IMR-90 (cell line): ENCODE measurements around the gene TBC1D24. TPM values are rescaled to one million over a fixed set of nuclear protein-coding genes. Genes with fewer than 3 reads are reported as not detected.

Source experiments
- ATAC-seq: fragments of 200-7000 bp; cut with Tn5 transposase; 2 replicates; pipeline ENCODE4 v1.9.1; 2020; ENCODE audit warnings: low read depth, mild to moderate bottlenecking, moderate library complexity
- BruUV-seq: library from RNA; stranded (reverse); fragments of 400-500 nt; replicated peaks from 2 replicates; lab custom pipeline; 2021; lab: Mats Ljungman, UMichigan
- CTCF ChIA-PET: fragments of 300-600 bp; formaldehyde crosslinking; extraction: SDS; loops from one replicate; lab custom pipeline; 2021; ENCODE audit warnings: antibody characterized with exemption; lab: Yijun Ruan, JAX
- POLR2A ChIA-PET: fragments of 300-600 bp; sonication (Branson Sonifier 250); formaldehyde crosslinking; loops from one replicate; lab custom pipeline; 2022; ENCODE audit warnings: antibody characterized with exemption; ENCODE audit not compliant: unreplicated experiment; lab: Charles Lee
- DNase-seq: peaks from one replicate; pipeline ENCODE4 v3.0.0; 2013
- H2AFZ ChIP-seq: replicated peaks from 2 replicates; pipeline ENCODE3; 2013; ENCODE audit warnings: low read length, mild to moderate bottlenecking; ENCODE audit not compliant: poor library complexity
- H2AK5ac ChIP-seq: 2 replicates; pipeline ENCODE4 v1.6.1; 2013; ENCODE audit warnings: low read depth, low read length, inconsistent platforms
- H2AK9ac ChIP-seq: replicated peaks from 2 replicates; pipeline ENCODE3; 2013; ENCODE audit warnings: mild to moderate bottlenecking, low read depth, low read length, moderate library complexity; ENCODE audit not compliant: poor library complexity
- H2BK120ac ChIP-seq: 2 replicates; pipeline ENCODE4 v1.6.1; 2013; ENCODE audit warnings: low read depth, low read length, inconsistent platforms
- H2BK15ac ChIP-seq: 3 replicates; pipeline ENCODE4 v1.6.1; 2013; ENCODE audit warnings: low read depth, low read length, inconsistent platforms
- H2BK20ac ChIP-seq: 2 replicates; pipeline ENCODE4 v1.6.1; 2013; ENCODE audit warnings: low read depth, mild to moderate bottlenecking, inconsistent platforms, low read length, moderate library complexity
- H2BK5ac ChIP-seq: 2 replicates; pipeline ENCODE4 v1.6.1; 2013; ENCODE audit warnings: mild to moderate bottlenecking, low read depth, low read length, inconsistent platforms; ENCODE audit not compliant: poor library complexity, severe bottlenecking
- H3K14ac ChIP-seq: replicated peaks from 2 replicates; pipeline ENCODE4 v1.6.1; 2013; ENCODE audit warnings: low read depth, low read length, inconsistent platforms
- H3K18ac ChIP-seq: 2 replicates; pipeline ENCODE4 v1.6.1; 2013; ENCODE audit warnings: low read depth, low read length, control low read depth
- H3K23ac ChIP-seq: 2 replicates; pipeline ENCODE4 v1.6.1; 2013; ENCODE audit warnings: low read depth, low read length, inconsistent platforms
- H3K27ac ChIP-seq: 2 replicates; pipeline ENCODE4 v1.5.1; 2013; ENCODE audit warnings: mild to moderate bottlenecking, control low read depth, low read length; ENCODE audit not compliant: insufficient read depth
- H3K27me3 ChIP-seq: 2 replicates; pipeline ENCODE4 v1.6.1; 2013; ENCODE audit warnings: low read length; ENCODE audit not compliant: control insufficient read depth, insufficient read depth
- H3K36me3 ChIP-seq: 2 replicates; pipeline ENCODE4 v1.6.1; 2013; ENCODE audit warnings: low read length, mixed read lengths; ENCODE audit not compliant: control insufficient read depth, insufficient read depth
- H3K4ac ChIP-seq: 2 replicates; pipeline ENCODE4 v1.6.1; 2013; ENCODE audit warnings: low read depth, low read length, inconsistent platforms
- H3K4me1 ChIP-seq: 2 replicates; pipeline ENCODE4 v1.6.1; 2013; ENCODE audit warnings: low read length, mixed read lengths; ENCODE audit not compliant: control insufficient read depth, insufficient read depth
- H3K4me2 ChIP-seq: 2 replicates; pipeline ENCODE4 v1.6.1; 2013; ENCODE audit warnings: low read depth, mild to moderate bottlenecking, control low read depth, low read length, moderate library complexity
- H3K4me3 ChIP-seq: 2 replicates; pipeline ENCODE4 v1.5.1; 2013; ENCODE audit warnings: low read depth, mild to moderate bottlenecking, control low read depth, low read length, moderate library complexity; ENCODE audit not compliant: insufficient read depth
- H3K56ac ChIP-seq: 2 replicates; pipeline ENCODE4 v1.6.1; 2013; ENCODE audit warnings: low read length, inconsistent platforms; ENCODE audit not compliant: insufficient read depth; ENCODE audit errors: extremely low read depth
- H3K79me1 ChIP-seq, 2 experiments: 2 replicates each; pipeline ENCODE4 v1.6.1; 2013; ENCODE audit warnings: low read length in 2 of 2, inconsistent platforms in 1 of 2, low read depth in 1 of 2
- H3K9ac ChIP-seq: 2 replicates; pipeline ENCODE4 v1.6.1; 2013; ENCODE audit warnings: low read depth, low read length, control low read depth
- H3K9me1 ChIP-seq: 2 replicates; pipeline ENCODE4 v1.6.1; 2013; ENCODE audit warnings: low read length, inconsistent platforms; ENCODE audit not compliant: insufficient read depth
- H3K9me3 ChIP-seq: 2 replicates; pipeline ENCODE4 v1.6.1; 2013; ENCODE audit warnings: low read length; ENCODE audit not compliant: control insufficient read depth, insufficient read depth
- H4K20me1 ChIP-seq: 2 replicates; pipeline ENCODE4 v1.6.1; 2013; ENCODE audit warnings: low read length, inconsistent platforms; ENCODE audit not compliant: insufficient read depth
- H4K5ac ChIP-seq: 2 replicates; pipeline ENCODE4 v1.6.1; 2013; ENCODE audit warnings: mild to moderate bottlenecking, low read depth, low read length, control low read depth
- H4K8ac ChIP-seq, 2 experiments: 2 replicates each; pipeline ENCODE4 v1.6.1; 2013; ENCODE audit warnings: low read depth in 2 of 2, low read length in 2 of 2, control low read depth in 1 of 2, inconsistent platforms in 1 of 2
- H4K91ac ChIP-seq: 2 replicates; pipeline ENCODE4 v1.6.1; 2013; ENCODE audit warnings: low read depth, low read length, inconsistent platforms; ENCODE audit not compliant: insufficient read depth
- BHLHE40 ChIP-seq: fragments of 150-350 bp; IDR thresholded peaks from 2 replicates; pipeline ENCODE4 v1.6.1; 2016; ENCODE audit warnings: mild to moderate bottlenecking, low read depth, low read length
- CEBPB ChIP-seq: IDR thresholded peaks from 2 replicates; pipeline ENCODE4 v1.6.1; 2012; ENCODE audit warnings: low read depth, low read length, improper control_type of control experiment
- CHD1 ChIP-seq: IDR thresholded peaks from 2 replicates; pipeline ENCODE4 v1.6.1; 2012; ENCODE audit warnings: low read depth, low read length, improper control_type of control experiment
- MAFK ChIP-seq: IDR thresholded peaks from 2 replicates; pipeline ENCODE4 v1.6.1; 2012; ENCODE audit warnings: low read depth, low read length, improper control_type of control experiment
- RCOR1 ChIP-seq: IDR thresholded peaks from 2 replicates; pipeline ENCODE4 v1.6.1; 2012; ENCODE audit warnings: mild to moderate bottlenecking, low read length, improper control_type of control experiment; ENCODE audit not compliant: insufficient replicate concordance
- SMC3 ChIP-seq: fragments of 150-350 bp; IDR thresholded peaks from 2 replicates; pipeline ENCODE4 v1.6.1; 2016; ENCODE audit warnings: low read depth, mild to moderate bottlenecking, antibody characterized with exemption, low read length, moderate library complexity
- USF2 ChIP-seq: fragments of 150-350 bp; IDR thresholded peaks from 2 replicates; pipeline ENCODE4 v1.6.1; 2017; ENCODE audit warnings: mild to moderate bottlenecking, antibody characterized with exemption, low read length, low read depth
- WGBS, 2 experiments: methylation state at CpG; one replicate each; pipeline versions ENCODE4 v1.1.5 to v1.1.7; 2013; ENCODE audit warnings: missing lambda C conversion rate in 2 of 2; ENCODE audit not compliant: insufficient read length in 1 of 2; ENCODE audit errors: extremely low coverage in 2 of 2; 5-methylcytosine and 5-hydroxymethylcytosine counted together
- dilution Hi-C: fragments of 300-500 bp; cut with HindIII; formaldehyde crosslinking; loops from one replicate; pipeline ENCODE4 v1.14.3; 2018; ENCODE audit warnings: low sequenced_read_pairs; ENCODE audit not compliant: unreplicated experiment
- in situ Hi-C: fragments of 300-500 bp; cut with MboI; formaldehyde crosslinking; loops from 3 replicates; pipeline ENCODE4 v1.14.3; 2019; ENCODE audit warnings: low sequenced_read_pairs, inconsistent platforms, mixed read lengths
- intact Hi-C: fragments of 100-400 bp; cut with micrococcal nuclease; formaldehyde crosslinking; loops from 2 replicates; pipeline ENCODE4 v1.10.0; 2022
- polyA plus RNA-seq, 3 experiments: library from polyadenylated mRNA; depleted of rRNA; stranded (reverse); fragments of >200 nt; gene quantifications; 2 replicates each; pipeline ENCODE4 v1.2.3, GENCODE V29; 2012; ENCODE audit warnings: low replicate concordance in 1 of 3
- total RNA-seq: library from RNA; depleted of rRNA; stranded (reverse); fragments of >200 nt; gene quantifications from 2 replicates; pipeline ENCODE4 v1.2.3, GENCODE V29; 2012

Gene TBC1D24
- total and polyA plus RNA-seq, 2 of the 4 experiments (the other 2 are of a cell fraction) = 7.5 to 13.4 TPM

GRCh38 chr16:2460391-2460713 is 14.6 kb upstream of the TBC1D24 start:
- BruUV-seq = no TSS peak
- H3K27ac ChIP-seq = no peak overlapping the region; the same call in 1 of the 2 replicates
- H3K23ac ChIP-seq = no peak overlapping the region
- H3K14ac ChIP-seq = no peak overlapping the region; the same call in 1 of the 2 replicates
- TF ChIP-seq CEBPB = no peak
- no peak for TF ChIP-seq MAFK
- no peak for TF ChIP-seq RCOR1
- TF ChIP-seq SMC3 = no peak
- no peak for TF ChIP-seq USF2
- TF ChIP-seq BHLHE40 = no peak
- no peak for TF ChIP-seq CHD1
- peak overlapping the region; percentile 53 for H3K4me2 ChIP-seq
- intact Hi-C loops (no loop called here), in situ Hi-C loops (no loop called here), dilution Hi-C loops (no loop called here)
- H4K8ac ChIP-seq = peak overlapping the region in 1 of 2 experiments; percentile 60; a peak in 1 of 4 replicates
- no peak overlapping the region for H3K18ac ChIP-seq
- DNase-seq (no peak), ATAC-seq (no peak)
- no peak overlapping the region for H2BK120ac ChIP-seq
- ChIA-PET POLR2A (no interaction called here), CTCF (no interaction called here)
- H3K9me3 ChIP-seq = no peaks in the 10 kb centered on the region
- H3K9ac ChIP-seq = peak overlapping the region; percentile 15; the same call in 1 of the 2 replicates
- H2BK20ac ChIP-seq = no peak overlapping the region
- peak overlapping the region; percentile 49 for H3K4me3 ChIP-seq
- H4K20me1 ChIP-seq = no peaks in the 10 kb centered on the region; the same call in 1 of the 2 replicates
- H3K36me3 ChIP-seq = peaks cover 14% of the 10 kb centered on the region
- H3K56ac ChIP-seq = no peak overlapping the region
- H3K9me1 ChIP-seq = no peaks in the 10 kb centered on the region; the same call in 1 of the 2 replicates
- H4K5ac ChIP-seq = no peak overlapping the region
- peak overlapping the region; percentile 91 for H2AK9ac ChIP-seq
- H2AK5ac ChIP-seq = no peak overlapping the region
- WGBS, 2 experiments = 0% methylated on average over 2 of the region's 20 CpGs; no CpG with 5 or more reads in 1 of the 2 experiments
- H3K4ac ChIP-seq = no peak overlapping the region
- H2BK15ac ChIP-seq = no peak overlapping the region
- peaks cover 3 to 42% of the 10 kb centered on the region in 2 experiments; a peak in 1 of 4 replicates for H3K79me1 ChIP-seq
- peak overlapping the region; percentile 95 for H2AFZ ChIP-seq
- H2BK5ac ChIP-seq = no peak overlapping the region
- no peaks in the 10 kb centered on the region for H3K27me3 ChIP-seq
- peaks cover 7% of the 10 kb centered on the region; the same call in 1 of the 2 replicates for H3K4me1 ChIP-seq
- no peak overlapping the region for H4K91ac ChIP-seq
